ENCODE results near the gene NFATC3.

DNA sequence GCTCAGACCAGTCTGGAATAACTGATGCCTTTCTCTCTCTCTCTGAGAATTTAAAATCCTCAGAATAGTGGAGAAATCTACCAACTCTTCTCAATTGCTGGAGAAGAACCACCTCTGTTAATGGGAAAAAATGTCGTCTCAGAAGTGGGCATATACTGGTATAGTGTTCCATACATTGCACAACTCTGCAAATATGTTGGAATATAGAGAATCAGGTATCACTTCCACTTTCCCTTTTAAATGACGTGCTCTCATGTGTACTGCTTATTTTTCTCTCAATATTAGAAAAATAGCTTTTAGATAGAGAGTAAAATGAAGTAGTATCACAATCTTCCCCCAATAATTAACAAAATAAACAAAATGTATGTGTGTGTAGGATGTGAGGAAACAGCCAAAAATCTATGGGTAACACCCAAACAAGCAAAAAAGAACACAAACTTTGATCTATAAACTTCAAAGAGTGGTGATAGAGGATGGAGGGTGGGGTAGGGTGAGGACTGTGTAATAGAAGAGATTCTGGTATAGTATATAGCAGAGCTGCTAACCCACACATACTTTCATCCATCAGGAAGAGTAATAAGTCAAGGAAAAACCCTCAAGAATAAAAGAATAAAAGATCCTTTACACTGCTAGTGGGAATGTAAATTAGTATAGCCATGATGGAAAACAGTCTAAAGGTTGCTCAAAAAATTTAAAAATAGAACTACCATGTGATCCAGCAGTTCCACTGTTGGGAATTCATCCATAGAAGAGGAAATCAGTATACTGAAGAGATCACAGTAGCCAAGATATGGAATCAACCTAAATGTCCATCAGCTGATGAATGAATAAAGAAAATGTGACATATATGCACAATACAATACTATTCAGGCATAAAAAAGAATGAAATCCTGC lies 46.9 kb downstream of the NFATC3 start:
- TF ChIP-seq, protein P1, sequence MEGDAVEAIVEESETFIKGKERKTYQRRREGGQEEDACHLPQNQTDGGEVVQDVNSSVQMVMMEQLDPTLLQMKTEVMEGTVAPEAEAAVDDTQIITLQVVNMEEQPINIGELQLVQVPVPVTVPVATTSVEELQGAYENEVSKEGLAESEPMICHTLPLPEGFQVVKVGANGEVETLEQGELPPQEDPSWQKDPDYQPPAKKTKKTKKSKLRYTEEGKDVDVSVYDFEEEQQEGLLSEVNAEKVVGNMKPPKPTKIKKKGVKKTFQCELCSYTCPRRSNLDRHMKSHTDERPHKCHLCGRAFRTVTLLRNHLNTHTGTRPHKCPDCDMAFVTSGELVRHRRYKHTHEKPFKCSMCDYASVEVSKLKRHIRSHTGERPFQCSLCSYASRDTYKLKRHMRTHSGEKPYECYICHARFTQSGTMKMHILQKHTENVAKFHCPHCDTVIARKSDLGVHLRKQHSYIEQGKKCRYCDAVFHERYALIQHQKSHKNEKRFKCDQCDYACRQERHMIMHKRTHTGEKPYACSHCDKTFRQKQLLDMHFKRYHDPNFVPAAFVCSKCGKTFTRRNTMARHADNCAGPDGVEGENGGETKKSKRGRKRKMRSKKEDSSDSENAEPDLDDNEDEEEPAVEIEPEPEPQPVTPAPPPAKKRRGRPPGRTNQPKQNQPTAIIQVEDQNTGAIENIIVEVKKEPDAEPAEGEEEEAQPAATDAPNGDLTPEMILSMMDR (IDR thresholded peaks at IDR 0.05), result no peak
- TF ChIP-seq POLR2AphosphoS5 (IDR thresholded peaks at IDR 0.05), result no peak
